Fibroblast of peridontal ligament (primary cell): ENCODE data around the gene LINC00305.

Experiments
- DNase-seq: peaks from one replicate; pipeline ENCODE4 v3.0.0-alpha.2; 2010; ENCODE audit errors: extremely low read depth

The LINC00305 gene

GRCh38 chr18:64031411-64031810 lies 117.5 kb downstream of the LINC00305 start:
- DNase-seq = no peak
